ENCODE results near the gene L3MBTL2. TPM values are rescaled to one million over a fixed set of nuclear protein-coding genes. Genes with fewer than 3 reads are reported as not detected.

Gene L3MBTL2
- total RNA-seq, 1 experiment from 2014 or later = 24.7 TPM

- TF ChIP-seq TCF7L2 (IDR thresholded peaks at IDR 0.05; ENCODE audit: borderline replicate concordance, extremely low read depth, insufficient read depth, insufficient read length) = no peak
- no peak for TF ChIP-seq ZNF274 (IDR thresholded peaks at IDR 0.05; ENCODE audit: low read depth, low read length)
- TF ChIP-seq REST (IDR thresholded peaks at IDR 0.05; ENCODE audit: low read depth) = no peak
Measured at GRCh38 chr22:41206719-41207118, 1.6 kb downstream of the L3MBTL2 start (continued).

- H3K36me3 ChIP-seq (ENCODE audit: control insufficient read depth in 1 of 2, insufficient read depth in 2 of 2, low read length in 2 of 2) = peaks cover 5 to 13% of the 10 kb centered on the region in 2 experiments; a peak in 2 of 4 replicates
- TF ChIP-seq ZFX (IDR thresholded peaks at IDR 0.05) = no peak
- no peak for TF ChIP-seq ELF1 (IDR thresholded peaks at IDR 0.05; ENCODE audit: borderline replicate concordance, low read depth)
Measured at GRCh38 chr22:41215409-41215808, 10.3 kb downstream of the L3MBTL2 start.

More at GRCh38 chr22:41215409-41215808, 10.3 kb downstream of the L3MBTL2 start:
- Histone ChIP-seq H4K20me1 (ENCODE audit: insufficient read depth) (no peaks in the 10 kb centered on the region), H3K9ac (ENCODE audit: low read length) (no peak overlapping the region), H3K4me1 (ENCODE audit: control insufficient read depth in 1 of 2, insufficient read depth in 2 of 2, low read length in 2 of 2) (no peaks in the 10 kb centered on the region), H3K4me3 (replicated peaks in 1 of 2; ENCODE audit: low read depth in 1 of 2, low read length in 2 of 2) (no peak overlapping the region), H3K27me3 (ENCODE audit: insufficient read depth, low read length) (no peaks in the 10 kb centered on the region), H3K9me2 (ENCODE audit: insufficient read depth) (no peaks in the 10 kb centered on the region), H2AFZ (ENCODE audit: low read depth, low read length, poor library complexity, severe bottlenecking) (no peak overlapping the region), H3K4me2 (ENCODE audit: low read length) (no peak overlapping the region), H3K79me2 (ENCODE audit: insufficient read depth, low read length) (no peaks in the 10 kb centered on the region), H3K9me3 (ENCODE audit: control insufficient read depth in 1 of 2, insufficient read depth in 1 of 2, low read depth in 1 of 2, low read length in 2 of 2) (no peaks in the 10 kb centered on the region), H3K27ac (ENCODE audit: low read depth, low read length) (no peak overlapping the region)
- ChIA-PET RAD21 (ENCODE audit: low non-redundant PET in 1 of 2, low total read pairs in 2 of 2, uncharacterized antibody in 2 of 2, unreplicated experiment in 2 of 2) (no interaction called here), POLR2A (no interaction called here), CTCF (no interaction called here)
- BruUV-seq (replicated peaks) = no TSS peak
- intact Hi-C loops (cut with micrococcal nuclease) = no loop called here
- ATAC-seq (no peak), DNase-seq (ENCODE audit: low read depth, low spot score) (no peak)

All from HCT116 (cell line).